Lower leg skin (tissue), 3 donors: ENCODE data around the gene PDLIM1.

ENCODE experiments used
- POLR2A ChIP-seq, 2 donors: fragments of 450-650 bp; IDR thresholded peaks; one replicate each; pipeline ENCODE4 v1.6.1; 2016 to 2017; ENCODE audit warnings: antibody characterized with exemption in 2 of 2, mild to moderate bottlenecking in 1 of 2, moderate library complexity in 1 of 2
- TF ChIP-seq, protein P1 (sequence below), 3 donors: fragments of 450-650 bp; IDR thresholded peaks; one replicate each; pipeline ENCODE4 v1.5.1; 2016; ENCODE audit warnings: antibody characterized with exemption in 3 of 3, mild to moderate bottlenecking in 3 of 3, moderate library complexity in 2 of 3

- TF ChIP-seq, protein P1, sequence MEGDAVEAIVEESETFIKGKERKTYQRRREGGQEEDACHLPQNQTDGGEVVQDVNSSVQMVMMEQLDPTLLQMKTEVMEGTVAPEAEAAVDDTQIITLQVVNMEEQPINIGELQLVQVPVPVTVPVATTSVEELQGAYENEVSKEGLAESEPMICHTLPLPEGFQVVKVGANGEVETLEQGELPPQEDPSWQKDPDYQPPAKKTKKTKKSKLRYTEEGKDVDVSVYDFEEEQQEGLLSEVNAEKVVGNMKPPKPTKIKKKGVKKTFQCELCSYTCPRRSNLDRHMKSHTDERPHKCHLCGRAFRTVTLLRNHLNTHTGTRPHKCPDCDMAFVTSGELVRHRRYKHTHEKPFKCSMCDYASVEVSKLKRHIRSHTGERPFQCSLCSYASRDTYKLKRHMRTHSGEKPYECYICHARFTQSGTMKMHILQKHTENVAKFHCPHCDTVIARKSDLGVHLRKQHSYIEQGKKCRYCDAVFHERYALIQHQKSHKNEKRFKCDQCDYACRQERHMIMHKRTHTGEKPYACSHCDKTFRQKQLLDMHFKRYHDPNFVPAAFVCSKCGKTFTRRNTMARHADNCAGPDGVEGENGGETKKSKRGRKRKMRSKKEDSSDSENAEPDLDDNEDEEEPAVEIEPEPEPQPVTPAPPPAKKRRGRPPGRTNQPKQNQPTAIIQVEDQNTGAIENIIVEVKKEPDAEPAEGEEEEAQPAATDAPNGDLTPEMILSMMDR (IDR thresholded peaks at IDR 0.05), result no peak
- no peak for TF ChIP-seq POLR2A (IDR thresholded peaks at IDR 0.05)
Observed at GRCh38 chr10:95260397-95260881, 30.4 kb downstream of the PDLIM1 start.
